A673 (cell line): ENCODE results near the gene TENM3.

Experiments used
- CTCF ChIP-seq: fragments of 300-800, 200-600 bp; sonication (generic); conservative IDR thresholded peaks from 2 replicates; pipeline ENCODE4 v1.5.1; 2017; ENCODE audit warnings: low read depth, mild to moderate bottlenecking, antibody characterized with exemption, low read length, moderate library complexity, mixed read lengths
- EZH2 ChIP-seq: fragments of 200-600 bp; sonication (generic); IDR thresholded peaks from 2 replicates; pipeline ENCODE4 v1.6.1; 2017; ENCODE audit warnings: borderline replicate concordance, low read depth, mild to moderate bottlenecking, mixed read lengths, antibody characterized with exemption, low read length; ENCODE audit not compliant: poor library complexity, severe bottlenecking

DNA sequence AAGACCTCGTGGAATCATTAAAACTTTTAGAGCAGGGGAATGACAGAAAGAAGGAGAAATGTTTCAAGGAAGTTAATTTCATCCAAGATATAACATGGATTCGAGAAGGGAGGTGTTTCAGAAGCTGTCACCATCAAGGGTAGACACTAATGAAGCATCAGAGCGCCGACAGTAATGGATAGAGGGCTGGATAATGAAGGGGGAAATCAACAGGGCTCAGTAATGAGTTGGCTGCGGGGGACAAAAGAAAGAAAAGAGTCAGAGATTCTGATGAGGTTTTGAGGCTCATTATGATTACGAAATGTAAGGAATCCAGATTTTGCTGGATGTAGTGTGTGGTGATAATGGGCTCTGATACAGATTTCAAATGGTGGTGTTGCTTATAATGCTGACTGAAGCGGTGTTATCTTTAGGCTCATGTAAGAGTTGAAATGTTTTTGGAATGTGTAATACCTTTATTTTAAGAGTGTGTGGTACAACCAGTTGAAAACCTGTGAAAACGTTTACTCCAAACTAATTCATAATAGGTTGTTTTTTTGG lies 39.3 kb upstream of the TENM3 start:
- no peak for TF ChIP-seq CTCF
- no peak for TF ChIP-seq EZH2
